ENCODE measurements around the gene XRRA1. TPM values are rescaled to one million over a fixed set of nuclear protein-coding genes. Genes with fewer than 3 reads are reported as not detected.
"Not testable (repeated sequence)": the region's sequence is repeated elsewhere in the genome, so short reads cannot be mapped to it uniquely, and the experiment has no call there.

The XRRA1 gene, protein sequence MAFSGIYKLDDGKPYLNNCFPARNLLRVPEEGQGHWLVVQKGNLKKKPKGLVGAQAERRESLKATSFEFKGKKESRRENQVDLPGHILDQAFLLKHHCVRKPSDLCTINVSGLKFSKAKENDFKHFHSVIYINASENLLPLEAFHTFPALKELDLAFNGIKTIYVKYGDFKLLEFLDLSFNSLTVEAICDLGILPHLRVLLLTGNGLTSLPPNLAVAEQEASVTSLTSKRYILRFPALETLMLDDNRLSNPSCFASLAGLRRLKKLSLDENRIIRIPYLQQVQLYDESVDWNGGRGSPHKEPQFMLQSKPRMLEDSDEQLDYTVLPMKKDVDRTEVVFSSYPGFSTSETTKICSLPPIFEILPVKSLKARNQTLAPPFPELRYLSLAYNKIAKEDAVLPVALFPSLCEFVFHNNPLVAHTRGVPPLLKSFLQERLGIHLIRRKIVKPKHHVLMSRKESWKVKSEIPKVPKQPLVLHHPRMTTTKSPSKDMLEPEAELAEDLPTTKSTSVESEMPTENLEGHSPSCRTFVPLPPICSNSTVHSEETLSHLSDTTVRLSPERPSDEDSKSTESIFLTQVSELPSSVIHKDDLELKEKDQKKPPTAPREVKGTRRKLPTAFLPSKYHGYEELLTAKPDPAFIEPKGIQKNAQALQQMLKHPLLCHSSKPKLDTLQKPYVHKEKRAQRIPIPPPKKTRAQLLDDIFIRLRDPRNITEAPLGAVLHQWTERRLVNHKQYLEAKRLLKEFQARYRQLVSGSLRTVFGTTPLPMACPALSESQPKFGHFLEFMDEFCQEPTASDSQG
- total RNA-seq, result 10 to 100 TPM in 1 of 2 donors, 1 to 10 TPM in 1; 5.7 to 20.8 TPM
- long read RNA-seq, partial matches to known transcripts, result 1 of 8 reads
- long read RNA-seq, other reads (novel, unspliced or antisense), result 7 of 8 reads

DNA sequence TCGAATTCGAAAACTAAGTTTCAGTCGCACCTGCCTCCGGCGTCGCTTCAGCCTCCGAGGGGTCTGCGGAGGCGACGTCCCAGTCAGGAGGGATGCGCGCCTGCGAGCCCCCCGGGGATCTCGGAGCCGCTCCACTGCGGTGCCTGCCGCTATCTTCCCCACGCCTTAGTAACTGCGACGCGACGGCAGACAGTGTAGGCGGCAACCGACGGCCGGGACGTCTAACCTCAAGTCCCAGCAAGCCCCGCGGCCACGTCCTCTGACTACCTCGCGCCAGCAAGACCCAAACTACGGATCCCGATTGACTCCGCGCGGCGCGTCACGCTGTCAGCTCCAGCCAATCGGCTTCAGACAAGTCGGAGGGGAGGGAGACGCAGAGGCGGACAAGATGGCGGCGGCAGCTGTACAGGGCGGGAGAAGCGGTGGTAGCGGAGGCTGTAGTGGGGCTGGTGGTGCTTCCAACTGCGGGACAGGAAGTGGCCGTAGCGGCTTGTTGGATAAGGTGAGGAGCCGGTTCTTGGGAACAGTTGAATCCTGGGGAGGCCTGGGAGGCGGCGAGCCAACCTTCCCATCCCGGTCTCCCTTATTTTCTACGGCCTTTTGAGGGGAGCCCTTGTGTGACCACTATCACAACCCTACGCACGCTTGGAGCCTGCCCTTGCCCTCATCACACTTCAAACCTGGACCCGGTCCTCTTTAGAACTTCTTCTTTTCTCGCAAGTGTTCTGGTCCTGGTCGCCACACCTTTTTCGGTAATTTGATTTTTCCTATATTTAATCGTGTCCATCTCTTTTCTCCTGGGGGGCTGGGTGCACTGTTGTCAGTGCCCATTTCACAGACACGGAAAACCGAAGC is at the start of gene XRRA1, which contains the start of gene SPCS2:
TSS of gene XRRA1 (minus strand) at position 194 of the 855 bp plus-strand sequence. CDS start 8,213 bp downstream, outside the sequence.
TSS of gene SPCS2 (plus strand) at position 369 of the 855 bp plus-strand sequence. CDS start at position 389, 20 bp downstream.
- peak; percentile 99 for ATAC-seq
- peak; percentile 99 for DNase-seq
- intact Hi-C loops (cut with DNase I, micrococcal nuclease), result no loop called here

DNA sequence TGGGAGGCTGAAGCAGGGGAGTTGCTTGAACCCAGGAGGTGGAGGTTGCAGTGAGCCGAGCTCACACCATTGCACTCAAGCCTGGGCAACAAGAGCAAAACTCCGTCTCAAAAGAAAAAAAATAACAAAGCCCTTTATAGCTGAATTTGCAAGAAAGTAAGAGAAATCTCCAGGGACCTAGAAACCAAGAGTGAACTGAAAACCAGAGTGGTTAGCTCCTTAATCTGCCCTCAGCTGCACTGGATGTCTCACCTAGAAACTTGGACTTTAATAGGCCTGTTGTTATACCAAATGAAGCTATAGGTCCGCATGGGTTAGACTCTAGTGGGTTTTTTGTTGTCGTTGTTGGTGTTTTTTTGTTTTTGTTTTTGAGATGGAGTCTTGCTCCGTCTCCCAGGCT is 44.0 kb upstream of the XRRA1 start:
- intact Hi-C loops (cut with DNase I, micrococcal nuclease), result no loop called here
- no peak for DNase-seq
- ATAC-seq, result no peak

DNA sequence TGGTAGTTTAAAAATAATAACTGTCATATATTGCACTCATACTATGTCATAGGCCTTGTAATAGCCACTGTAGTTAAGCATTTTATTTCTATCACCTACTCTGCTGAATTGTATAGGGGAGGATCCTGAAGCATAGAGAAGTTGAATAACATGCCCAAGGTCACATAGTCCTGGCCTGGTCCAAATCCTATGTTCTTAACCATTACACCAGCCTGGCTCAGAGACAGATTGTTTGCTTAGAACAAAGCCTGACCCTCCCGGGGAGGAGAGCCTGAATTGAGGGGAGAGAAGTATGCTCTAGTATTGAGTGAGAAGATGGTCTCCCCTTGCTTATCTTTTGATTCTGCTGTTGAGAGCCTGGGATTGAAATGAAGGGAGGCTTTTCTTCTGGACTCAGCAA is 42.0 kb upstream of the XRRA1 start:
- intact Hi-C loops (cut with DNase I, micrococcal nuclease), result no loop called here
- ATAC-seq, result no peak
- no peak for DNase-seq

DNA sequence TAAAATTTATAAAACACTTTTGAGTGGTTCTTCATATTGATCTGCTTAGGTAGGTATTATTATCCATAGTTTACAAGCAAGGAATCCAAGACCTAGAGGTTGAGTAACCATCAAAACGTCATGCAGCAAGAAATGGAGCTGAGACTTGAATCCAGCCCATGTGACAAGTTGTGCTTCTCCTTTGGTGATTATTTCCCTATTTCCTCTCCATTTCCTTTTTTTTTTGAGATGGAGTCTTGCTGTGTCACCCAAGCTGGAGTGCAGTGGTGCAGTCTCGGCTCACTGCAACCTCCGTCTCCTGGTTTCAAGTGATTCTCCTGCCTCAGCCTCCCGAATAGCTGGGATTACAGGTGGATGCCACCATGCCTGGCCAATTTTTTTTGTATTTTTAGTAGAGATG is 41.3 kb upstream of the XRRA1 start:
- DNase-seq; intact Hi-C loops (cut with DNase I, micrococcal nuclease); ATAC-seq: not testable (repeated sequence)

DNA sequence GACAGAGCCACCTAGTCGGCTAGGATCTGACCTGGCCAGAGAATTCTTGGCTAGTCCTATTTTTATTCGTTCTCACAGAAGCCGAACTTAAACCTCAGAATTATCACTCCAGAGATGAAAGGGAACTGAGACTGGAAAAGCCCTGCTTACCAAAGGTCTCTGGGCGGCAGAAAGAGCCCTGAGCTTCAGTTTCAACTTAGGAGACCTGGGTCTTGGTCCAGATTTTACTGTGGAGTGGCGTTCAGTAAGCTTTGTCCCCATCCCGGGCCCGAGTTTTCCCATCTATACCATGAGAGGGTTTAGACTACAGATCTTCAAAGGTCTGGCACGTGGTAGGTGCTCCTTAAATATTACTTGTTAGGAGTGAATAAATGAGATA is 40.4 kb upstream of the XRRA1 start:
- DNase-seq, result peak in 1 of 2 donors; percentile 16

DNA sequence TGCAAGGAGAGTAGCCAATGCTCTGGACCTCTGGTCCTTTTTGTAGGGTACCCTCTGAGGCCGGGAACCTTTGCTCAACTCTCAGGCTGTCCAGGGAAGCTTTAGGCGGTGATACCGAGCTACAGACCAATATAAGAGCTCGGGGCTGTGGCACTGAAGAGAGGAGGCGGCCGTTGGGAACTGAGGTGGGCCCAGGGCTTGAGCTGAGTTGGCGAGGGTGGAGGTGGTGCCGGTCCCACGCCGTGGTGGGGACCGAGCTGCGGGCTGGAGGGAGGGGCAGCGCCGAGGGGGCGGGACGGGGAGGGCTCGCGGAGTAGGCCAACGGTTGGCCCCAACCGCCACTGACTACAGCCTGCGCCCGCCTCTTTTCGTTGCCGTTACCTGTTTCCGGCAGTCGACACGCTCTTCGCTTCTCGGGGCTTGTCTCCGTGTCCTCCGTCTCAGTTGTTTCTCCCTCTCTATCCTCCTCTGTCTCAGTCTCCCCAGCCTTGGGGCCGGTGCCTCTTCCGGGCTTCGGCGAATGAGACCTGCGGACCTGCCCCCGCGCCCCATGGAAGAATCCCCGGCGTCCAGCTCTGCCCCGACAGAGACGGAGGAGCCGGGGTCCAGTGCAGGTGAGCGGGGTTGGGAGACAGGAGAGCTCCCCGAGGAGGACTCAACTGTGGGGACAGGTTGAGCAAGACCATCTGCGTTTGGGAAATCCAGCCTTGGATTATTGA is 39.8 kb upstream of the XRRA1 start, which contains the start of gene NEU3:
TSS of gene NEU3 (plus strand) at position 393 of the 719 bp plus-strand sequence. CDS start at position 521, 128 bp downstream.
- intact Hi-C loops (cut with DNase I, micrococcal nuclease), result no loop called here
- peak; percentile 84 to 90 for DNase-seq
- ATAC-seq, result peak; percentile 96

More for the DNA sequence above, 40.4 kb upstream of the XRRA1 start:
- intact Hi-C loops (cut with DNase I, micrococcal nuclease), result no loop called here
- ATAC-seq, result peak; percentile 21

DNA sequence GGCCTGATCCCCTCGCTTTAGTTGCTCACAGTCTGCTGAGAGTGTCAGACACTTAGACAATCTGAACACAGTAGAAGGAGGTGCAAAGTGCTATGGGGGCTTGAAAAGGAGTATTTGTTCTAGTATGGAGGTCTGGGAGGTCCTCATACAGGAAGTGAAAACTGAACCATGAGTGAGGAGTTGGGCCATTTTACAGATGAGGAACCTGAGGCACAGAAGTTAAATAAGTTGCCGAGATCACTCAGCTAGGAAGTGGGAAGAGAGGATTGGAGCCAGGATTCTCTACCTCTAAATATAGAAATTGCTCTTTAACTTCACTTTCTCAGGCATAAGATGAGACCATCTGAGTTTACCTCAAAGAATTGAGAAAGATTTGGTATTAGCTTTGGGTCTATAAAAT is 35.8 kb upstream of the XRRA1 start:
- DNase-seq, result no peak
- ATAC-seq, result no peak
- intact Hi-C loops (cut with DNase I, micrococcal nuclease), result no loop called here

DNA sequence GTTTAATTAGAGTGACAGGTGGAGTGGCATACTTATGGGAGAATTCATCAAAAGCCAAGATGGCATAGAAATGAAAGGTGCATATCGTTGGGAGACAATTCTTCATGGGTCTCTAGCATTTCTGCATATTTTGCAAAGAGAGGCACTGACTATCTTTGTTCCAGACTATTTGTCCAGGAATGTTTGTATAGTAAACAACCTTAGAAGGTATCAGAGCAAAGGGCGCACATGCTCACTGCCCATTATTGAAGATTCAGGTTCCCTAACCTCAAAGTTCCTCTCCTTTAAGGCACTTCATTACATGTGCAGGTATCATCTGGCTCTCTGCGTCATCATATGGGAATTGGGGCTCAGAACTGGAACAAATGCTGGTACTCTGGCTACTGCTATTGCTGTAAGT is 35.2 kb upstream of the XRRA1 start:
- intact Hi-C loops (cut with DNase I, micrococcal nuclease), result no loop called here
- ATAC-seq (no peak), DNase-seq (no peak)

DNA sequence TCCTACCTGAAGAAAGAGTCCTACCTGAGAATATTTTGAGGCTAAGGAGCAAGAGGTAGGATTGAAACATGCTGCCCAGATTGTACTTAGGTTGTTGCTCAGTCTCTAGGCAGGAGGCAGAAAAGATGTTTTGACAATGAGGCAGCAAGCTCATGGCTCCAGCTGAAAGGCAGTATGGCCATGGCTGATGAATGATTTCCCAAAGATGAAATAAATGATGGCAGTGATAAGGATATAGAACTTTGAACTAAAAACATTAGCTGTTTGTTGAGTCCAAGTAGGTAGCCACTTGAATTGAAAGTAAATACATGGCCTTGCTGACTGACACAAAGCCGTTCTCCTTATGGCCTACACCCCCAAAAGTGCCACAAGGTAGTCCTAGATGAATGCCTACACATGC is 33.0 kb upstream of the XRRA1 start:
- ATAC-seq (peak; percentile 14), DNase-seq (no peak)
- intact Hi-C loops (cut with DNase I, micrococcal nuclease), result no loop called here

DNA sequence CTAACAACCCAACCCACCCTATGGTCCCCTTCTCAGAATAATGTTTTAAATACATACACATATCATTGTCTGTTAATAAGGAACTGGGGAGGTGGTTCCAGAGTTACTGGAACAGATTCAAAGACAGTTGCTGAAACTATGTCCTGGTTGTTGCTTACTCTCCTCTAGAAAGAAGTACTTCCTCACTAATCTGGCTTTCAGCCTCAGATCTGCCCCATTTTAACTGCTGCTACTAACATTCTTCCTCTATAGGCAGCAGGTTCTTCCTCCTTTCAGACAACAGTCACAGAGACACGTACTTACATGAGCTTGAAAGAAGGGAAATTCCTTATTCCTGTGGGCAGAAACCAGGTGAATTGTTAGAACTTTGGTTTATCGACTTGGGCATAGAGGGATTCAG is 31.7 kb upstream of the XRRA1 start:
- no peak for DNase-seq
- no peak for ATAC-seq
- intact Hi-C loops (cut with DNase I, micrococcal nuclease), result no loop called here

DNA sequence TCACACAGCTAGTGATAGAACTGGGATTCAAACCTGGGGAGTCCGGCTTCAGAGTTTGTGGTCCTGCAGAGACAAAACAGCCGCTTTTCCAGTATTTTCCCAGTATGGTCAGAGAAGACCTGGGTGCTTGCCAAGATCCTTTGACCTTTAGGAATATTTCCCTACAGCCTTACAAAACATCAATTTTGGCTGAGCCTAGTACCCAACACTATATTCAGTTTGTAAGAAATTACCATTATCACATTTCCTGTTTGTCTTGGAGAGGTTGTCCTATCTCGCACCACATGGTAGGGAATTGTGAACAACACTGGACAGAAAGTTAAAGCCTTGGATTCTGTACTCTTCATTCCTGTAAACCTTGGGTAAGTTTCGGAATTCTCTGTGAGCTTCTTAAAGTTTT is 29.1 kb upstream of the XRRA1 start:
- intact Hi-C loops (cut with DNase I, micrococcal nuclease), result no loop called here
- DNase-seq, result no peak
- ATAC-seq, result no peak

DNA sequence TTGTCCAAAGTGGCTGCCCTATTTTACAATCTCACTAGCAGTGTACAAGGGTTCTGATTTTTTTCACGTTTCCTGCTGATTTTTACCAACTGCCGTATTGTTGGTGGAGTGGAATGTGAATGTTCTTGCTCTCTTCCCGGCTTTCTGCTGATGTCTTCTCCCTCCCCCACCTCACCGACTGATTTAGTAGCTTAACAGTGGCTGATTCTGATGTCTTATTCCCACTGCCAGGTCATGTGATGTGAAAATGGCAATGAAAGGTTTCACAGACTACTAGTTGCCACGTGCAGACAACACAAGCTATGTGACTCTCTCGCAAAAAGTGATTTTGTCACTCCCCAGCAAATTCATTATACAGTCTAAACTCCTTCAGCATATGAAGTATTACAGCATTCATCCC is 22.5 kb upstream of the XRRA1 start:
- no peak for ATAC-seq

DNA sequence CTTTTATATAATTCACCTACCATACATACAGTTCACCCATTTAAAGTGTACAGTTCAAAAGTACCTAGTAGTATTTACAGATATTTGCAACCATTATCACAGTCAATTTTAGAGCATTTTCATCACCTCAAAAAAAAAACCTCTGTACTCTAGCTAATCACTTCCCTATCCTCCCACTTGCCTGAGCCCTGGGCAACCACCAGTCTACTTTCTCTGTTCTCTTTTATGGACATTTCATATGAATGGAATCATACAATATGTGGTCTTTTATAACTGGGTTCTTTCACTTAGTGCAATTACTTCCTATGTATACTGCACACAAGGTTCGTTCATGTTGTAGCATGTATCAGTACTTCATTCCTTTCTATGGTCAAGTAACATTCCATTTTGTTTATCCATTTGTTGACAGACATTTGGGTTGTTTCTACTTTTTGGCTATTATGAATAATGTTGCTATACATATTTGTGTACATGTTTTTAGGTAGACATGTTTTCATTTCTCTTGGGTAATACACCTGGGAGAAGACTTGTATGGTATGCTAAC is 22.0 kb upstream of the XRRA1 start:
- DNase-seq (no peak), ATAC-seq (no peak)
- intact Hi-C loops (cut with DNase I, micrococcal nuclease), result no loop called here

More for the DNA sequence above, 22.5 kb upstream of the XRRA1 start:
- DNase-seq, result no peak
- intact Hi-C loops (cut with DNase I, micrococcal nuclease), result no loop called here

DNA sequence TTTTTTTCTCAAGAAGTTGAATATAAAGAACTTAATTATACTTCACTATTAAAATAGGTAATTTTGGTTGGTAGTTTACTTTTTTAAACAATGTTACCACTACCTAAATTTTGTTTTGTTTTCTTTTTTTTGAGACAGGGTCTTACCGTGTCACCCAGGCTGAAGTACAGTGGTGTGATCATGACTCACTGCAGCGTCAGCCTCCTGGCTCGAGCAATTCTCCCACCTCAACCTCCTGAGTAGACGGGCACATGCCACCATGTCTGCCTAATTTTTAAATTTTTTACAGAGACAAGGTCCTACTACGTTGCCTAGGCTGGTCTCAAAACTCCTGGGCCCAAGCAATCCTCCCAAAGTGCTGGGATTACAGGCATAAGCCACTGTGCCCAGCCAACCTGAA is 17.8 kb upstream of the XRRA1 start:
- ATAC-seq (no peak), DNase-seq (no peak)
- intact Hi-C loops (cut with DNase I, micrococcal nuclease), result no loop called here

DNA sequence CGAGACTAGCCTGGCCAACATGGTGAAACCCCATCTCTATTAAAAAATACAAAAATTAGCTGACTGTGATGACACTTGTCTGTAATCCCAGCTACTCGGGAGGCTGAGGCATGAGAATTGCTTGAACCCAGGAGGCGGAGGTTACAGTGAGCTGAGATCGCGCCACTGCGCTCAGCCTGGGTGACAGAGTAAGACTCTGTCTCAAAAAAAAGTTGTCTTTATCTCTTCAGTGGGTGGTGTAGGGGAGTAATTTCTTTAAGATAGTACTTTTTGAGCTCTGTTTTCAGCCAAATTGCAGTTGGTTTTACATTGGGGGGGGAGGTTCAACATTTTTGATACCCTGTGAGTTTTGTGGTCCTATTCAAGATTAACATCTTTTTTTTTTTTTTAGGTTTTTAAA is 11.2 kb upstream of the XRRA1 start:
- ATAC-seq; intact Hi-C loops (cut with DNase I, micrococcal nuclease); DNase-seq: not testable (repeated sequence)

DNA sequence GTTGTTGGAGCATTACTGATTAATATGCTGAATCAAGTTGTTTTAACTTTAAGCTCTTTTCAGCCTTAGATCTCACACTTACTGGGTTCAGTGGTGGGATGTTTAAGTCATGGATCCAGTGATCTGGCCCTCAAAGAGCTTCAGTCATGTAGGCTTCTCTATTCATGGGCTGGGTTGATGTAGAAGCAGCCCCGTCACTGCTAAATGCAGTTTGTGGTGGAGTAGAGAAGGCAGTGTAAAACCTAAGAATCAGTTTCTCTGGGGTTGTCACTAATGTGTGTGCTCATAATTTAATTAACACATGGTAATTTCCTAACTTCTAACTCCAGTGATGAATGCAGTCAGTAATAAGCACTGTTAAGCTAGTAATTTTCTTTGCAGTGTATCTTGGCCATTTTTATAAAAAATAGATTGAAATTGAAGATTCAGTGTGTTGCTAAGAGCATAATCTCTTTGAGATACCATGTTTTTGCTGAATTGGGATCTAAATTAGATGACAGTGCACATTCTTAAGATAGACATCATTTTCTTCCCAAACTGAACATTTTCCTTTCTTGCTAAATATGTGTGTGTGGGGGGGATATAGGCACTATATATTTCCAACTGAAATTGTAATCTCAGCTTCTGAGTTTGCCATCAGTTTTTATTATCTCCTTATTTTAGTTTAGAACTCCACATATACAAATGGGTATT is 9.2 kb upstream of the XRRA1 start:
- intact Hi-C loops (cut with DNase I, micrococcal nuclease), result no loop called here
- DNase-seq (no peak), ATAC-seq (no peak)

DNA sequence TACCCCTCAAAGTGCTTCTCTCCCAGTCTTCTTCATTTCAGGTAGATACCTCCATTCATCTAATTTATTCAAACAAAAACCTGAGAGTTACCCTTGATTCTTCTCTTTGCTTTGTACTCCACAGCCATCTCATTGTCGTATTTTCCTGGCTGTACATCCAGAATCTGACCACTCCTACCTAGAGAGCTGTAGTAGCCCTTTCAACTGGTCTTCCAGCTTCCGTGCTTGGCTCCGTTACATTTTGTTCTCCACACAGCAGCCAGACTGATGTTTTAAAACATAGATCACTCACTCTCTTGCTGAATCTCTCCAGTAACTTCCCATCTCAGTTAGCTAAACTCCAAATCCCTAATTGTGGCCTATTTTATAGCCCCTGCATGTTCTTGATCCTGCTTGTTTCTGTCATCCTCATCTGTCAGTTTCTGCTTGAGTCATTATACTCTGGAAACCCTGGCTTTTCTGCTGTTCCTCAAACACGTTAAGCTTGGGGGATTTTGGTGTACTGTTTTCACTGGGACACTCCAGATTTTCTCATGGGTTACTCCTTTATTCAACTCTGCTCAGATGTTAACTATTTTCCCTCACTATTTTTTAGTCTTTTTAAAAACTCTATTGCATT is 7.6 kb upstream of the XRRA1 start:
- ATAC-seq, result no peak
- no peak for DNase-seq
- intact Hi-C loops (cut with DNase I, micrococcal nuclease), result no loop called here
